ENCODE measurements around the gene NT5DC2.

NT5DC2 gene

GRCh38 chr3:52511509-52511908 is 22.1 kb downstream of the NT5DC2 start:
- Histone ChIP-seq H3K36me3 (ENCODE audit: control insufficient read depth, insufficient read depth, low read length) (no peaks in the 10 kb centered on the region), H3K4me1 (ENCODE audit: control insufficient read depth, insufficient read depth, low read length) (no peaks in the 10 kb centered on the region), H3K9me3 (ENCODE audit: control insufficient read depth, low read length) (no peaks in the 10 kb centered on the region), H3K4me3 (ENCODE audit: insufficient read depth, low read depth, low read length) (no peak overlapping the region), H3K27me3 (ENCODE audit: control insufficient read depth, insufficient read depth, low read length, poor library complexity, severe bottlenecking) (no peaks in the 10 kb centered on the region), H3K27ac (ENCODE audit: insufficient read depth, low read depth, low read length, poor library complexity, severe bottlenecking) (no peak overlapping the region)
- 86 to 89% methylated on average over 7 of the region's 7 CpGs for WGBS, 2 experiments

GRCh38 chr3:52509753-52510328 is 23.8 kb downstream of the NT5DC2 start:
- no peaks in the 10 kb centered on the region for H3K27me3 ChIP-seq (ENCODE audit: control insufficient read depth, insufficient read depth, low read length, poor library complexity, severe bottlenecking)
- 88 to 89% methylated on average over 12 of the region's 12 CpGs for WGBS, 2 experiments
- H3K4me1 ChIP-seq (ENCODE audit: control insufficient read depth, insufficient read depth, low read length) = peaks cover 5% of the 10 kb centered on the region

GRCh38 chr3:52507359-52507758 is 26.3 kb downstream of the NT5DC2 start:
- Histone ChIP-seq H3K27ac (ENCODE audit: insufficient read depth, low read depth, low read length, poor library complexity, severe bottlenecking) (no peak overlapping the region), H3K36me3 (ENCODE audit: control insufficient read depth, insufficient read depth, low read length) (no peaks in the 10 kb centered on the region), H3K4me3 (ENCODE audit: insufficient read depth, low read depth, low read length) (no peak overlapping the region), H3K4me1 (ENCODE audit: control insufficient read depth, insufficient read depth, low read length) (peaks cover 5% of the 10 kb centered on the region), H3K27me3 (ENCODE audit: control insufficient read depth, insufficient read depth, low read length, poor library complexity, severe bottlenecking) (no peaks in the 10 kb centered on the region), H3K9me3 (ENCODE audit: control insufficient read depth, low read length) (no peaks in the 10 kb centered on the region)
- WGBS, 2 experiments = 56 to 60% methylated on average over 5 of the region's 5 CpGs

More at GRCh38 chr3:52509753-52510328, 23.8 kb downstream of the NT5DC2 start:
- H3K27ac ChIP-seq (ENCODE audit: insufficient read depth, low read depth, low read length, poor library complexity, severe bottlenecking) = no peak overlapping the region
- no peak overlapping the region for H3K4me3 ChIP-seq (ENCODE audit: insufficient read depth, low read depth, low read length)
- H3K36me3 ChIP-seq (ENCODE audit: control insufficient read depth, insufficient read depth, low read length) = no peaks in the 10 kb centered on the region
- H3K9me3 ChIP-seq (ENCODE audit: control insufficient read depth, low read length) = no peaks in the 10 kb centered on the region

GRCh38 chr3:52506266-52506966 is 27.2 kb downstream of the NT5DC2 start:
- Histone ChIP-seq H3K4me1 (ENCODE audit: control insufficient read depth, insufficient read depth, low read length) (peaks cover 5% of the 10 kb centered on the region), H3K4me3 (ENCODE audit: insufficient read depth, low read depth, low read length) (no peak overlapping the region), H3K9me3 (ENCODE audit: control insufficient read depth, low read length) (no peaks in the 10 kb centered on the region), H3K27ac (ENCODE audit: insufficient read depth, low read depth, low read length, poor library complexity, severe bottlenecking) (no peak overlapping the region), H3K36me3 (ENCODE audit: control insufficient read depth, insufficient read depth, low read length) (no peaks in the 10 kb centered on the region), H3K27me3 (ENCODE audit: control insufficient read depth, insufficient read depth, low read length, poor library complexity, severe bottlenecking) (no peaks in the 10 kb centered on the region)
- WGBS, 2 experiments = 88 to 91% methylated on average over 27 of the region's 27 CpGs

GRCh38 chr3:52504977-52505376 is 28.7 kb downstream of the NT5DC2 start:
- Histone ChIP-seq H3K36me3 (ENCODE audit: control insufficient read depth, insufficient read depth, low read length) (no peaks in the 10 kb centered on the region), H3K4me1 (ENCODE audit: control insufficient read depth, insufficient read depth, low read length) (peaks cover 5% of the 10 kb centered on the region), H3K4me3 (ENCODE audit: insufficient read depth, low read depth, low read length) (no peak overlapping the region), H3K27ac (ENCODE audit: insufficient read depth, low read depth, low read length, poor library complexity, severe bottlenecking) (no peak overlapping the region), H3K27me3 (ENCODE audit: control insufficient read depth, insufficient read depth, low read length, poor library complexity, severe bottlenecking) (no peaks in the 10 kb centered on the region), H3K9me3 (ENCODE audit: control insufficient read depth, low read length) (no peaks in the 10 kb centered on the region)
- WGBS, 2 experiments = 83 to 88% methylated on average over 10 of the region's 10 CpGs

GRCh38 chr3:52503788-52504424 is 29.8 kb downstream of the NT5DC2 start:
- Histone ChIP-seq H3K27me3 (ENCODE audit: control insufficient read depth, insufficient read depth, low read length, poor library complexity, severe bottlenecking) (no peaks in the 10 kb centered on the region), H3K4me3 (ENCODE audit: insufficient read depth, low read depth, low read length) (no peak overlapping the region), H3K27ac (ENCODE audit: insufficient read depth, low read depth, low read length, poor library complexity, severe bottlenecking) (no peak overlapping the region), H3K36me3 (ENCODE audit: control insufficient read depth, insufficient read depth, low read length) (no peaks in the 10 kb centered on the region), H3K4me1 (ENCODE audit: control insufficient read depth, insufficient read depth, low read length) (peaks cover 5% of the 10 kb centered on the region), H3K9me3 (ENCODE audit: control insufficient read depth, low read length) (no peaks in the 10 kb centered on the region)
- WGBS, 2 experiments = 79 to 84% methylated on average over 23 of the region's 23 CpGs

GRCh38 chr3:52502808-52503350 is 30.8 kb downstream of the NT5DC2 start:
- H3K9me3 ChIP-seq (ENCODE audit: control insufficient read depth, low read length) = no peaks in the 10 kb centered on the region
- WGBS, 2 experiments = 90 to 93% methylated on average over 11 of the region's 11 CpGs
- peaks cover 5% of the 10 kb centered on the region for H3K4me1 ChIP-seq (ENCODE audit: control insufficient read depth, insufficient read depth, low read length)
- H3K4me3 ChIP-seq (ENCODE audit: insufficient read depth, low read depth, low read length) = no peak overlapping the region
- H3K27me3 ChIP-seq (ENCODE audit: control insufficient read depth, insufficient read depth, low read length, poor library complexity, severe bottlenecking) = no peaks in the 10 kb centered on the region
- no peaks in the 10 kb centered on the region for H3K36me3 ChIP-seq (ENCODE audit: control insufficient read depth, insufficient read depth, low read length)
- H3K27ac ChIP-seq (ENCODE audit: insufficient read depth, low read depth, low read length, poor library complexity, severe bottlenecking) = no peak overlapping the region

- Histone ChIP-seq H3K36me3 (ENCODE audit: control insufficient read depth, insufficient read depth, low read length) (no peaks in the 10 kb centered on the region), H3K27ac (ENCODE audit: insufficient read depth, low read depth, low read length, poor library complexity, severe bottlenecking) (no peak overlapping the region), H3K27me3 (ENCODE audit: control insufficient read depth, insufficient read depth, low read length, poor library complexity, severe bottlenecking) (no peaks in the 10 kb centered on the region), H3K4me1 (ENCODE audit: control insufficient read depth, insufficient read depth, low read length) (peaks cover 5% of the 10 kb centered on the region), H3K9me3 (ENCODE audit: control insufficient read depth, low read length) (no peaks in the 10 kb centered on the region), H3K4me3 (ENCODE audit: insufficient read depth, low read depth, low read length) (no peak overlapping the region)
- 92 to 93% methylated on average over 11 of the region's 11 CpGs for WGBS, 2 experiments
These were observed 31.7 kb downstream of the NT5DC2 start for GRCh38 chr3:52502001-52502400.

- Histone ChIP-seq H3K27ac (ENCODE audit: insufficient read depth, low read depth, low read length, poor library complexity, severe bottlenecking) (no peak overlapping the region), H3K4me1 (ENCODE audit: control insufficient read depth, insufficient read depth, low read length) (peaks cover 2% of the 10 kb centered on the region)
- WGBS, 2 experiments = 92 to 93% methylated on average over 11 of the region's 11 CpGs
These were observed 32.6 kb downstream of the NT5DC2 start for GRCh38 chr3:52501046-52501445.

More at GRCh38 chr3:52501046-52501445, 32.6 kb downstream of the NT5DC2 start:
- H3K9me3 ChIP-seq (ENCODE audit: control insufficient read depth, low read length) = no peaks in the 10 kb centered on the region
- no peaks in the 10 kb centered on the region for H3K36me3 ChIP-seq (ENCODE audit: control insufficient read depth, insufficient read depth, low read length)
- H3K27me3 ChIP-seq (ENCODE audit: control insufficient read depth, insufficient read depth, low read length, poor library complexity, severe bottlenecking) = no peaks in the 10 kb centered on the region
- H3K4me3 ChIP-seq (ENCODE audit: insufficient read depth, low read depth, low read length) = no peak overlapping the region

Measured in ectodermal cell (in vitro differentiated cells).